ENCODE results near the gene GNAQ. TPM values are rescaled to one million over a fixed set of nuclear protein-coding genes. Genes with fewer than 3 reads are reported as not detected.
"Not testable (repeated sequence)": the region's sequence is repeated elsewhere in the genome, so short reads cannot be mapped to it uniquely, and the experiment has no call there.

The GNAQ gene
- total RNA-seq, 1 experiment from 2014 or later = 7.7 TPM

DNA sequence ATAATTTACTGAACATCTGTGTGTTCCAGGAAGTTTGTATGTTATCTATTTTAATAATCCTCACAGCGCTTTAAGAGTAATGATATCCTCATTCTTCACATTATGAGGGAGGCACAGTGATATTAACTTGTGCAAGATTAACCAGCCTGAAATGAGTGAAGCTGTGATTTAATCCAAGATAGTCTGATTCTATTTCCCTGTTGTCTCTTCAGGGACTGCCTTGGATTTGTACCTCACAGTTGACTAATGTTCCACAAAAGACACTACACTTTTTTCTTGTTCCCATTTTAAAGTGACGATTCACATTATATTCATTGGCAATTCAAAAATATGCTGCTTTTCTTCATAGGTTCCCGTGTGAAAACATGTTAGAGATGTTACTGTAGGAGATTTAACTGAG lies 258.2 kb downstream of the GNAQ start:
- DNase-seq (ENCODE audit: low spot score) = no peak

DNA sequence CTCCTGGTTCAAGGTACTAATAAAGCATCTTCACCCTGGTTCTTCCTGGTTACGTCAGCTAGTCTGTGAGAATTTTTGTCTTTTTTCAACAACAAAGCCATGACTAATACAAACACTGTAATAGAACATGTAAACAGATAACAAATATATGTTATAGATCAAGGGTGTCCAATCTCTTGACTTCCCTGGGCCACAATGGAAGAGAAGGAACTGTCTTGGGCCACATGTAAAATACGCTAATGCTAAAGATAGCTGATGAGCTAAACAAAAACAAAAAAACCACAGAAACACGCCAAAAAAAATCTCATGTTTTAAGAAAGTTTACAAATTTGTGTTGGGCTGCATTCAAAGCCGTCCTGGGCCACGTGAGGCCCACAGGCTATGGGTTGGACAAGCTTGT lies 259.0 kb downstream of the GNAQ start:
- no peak for DNase-seq (ENCODE audit: low spot score)

DNA sequence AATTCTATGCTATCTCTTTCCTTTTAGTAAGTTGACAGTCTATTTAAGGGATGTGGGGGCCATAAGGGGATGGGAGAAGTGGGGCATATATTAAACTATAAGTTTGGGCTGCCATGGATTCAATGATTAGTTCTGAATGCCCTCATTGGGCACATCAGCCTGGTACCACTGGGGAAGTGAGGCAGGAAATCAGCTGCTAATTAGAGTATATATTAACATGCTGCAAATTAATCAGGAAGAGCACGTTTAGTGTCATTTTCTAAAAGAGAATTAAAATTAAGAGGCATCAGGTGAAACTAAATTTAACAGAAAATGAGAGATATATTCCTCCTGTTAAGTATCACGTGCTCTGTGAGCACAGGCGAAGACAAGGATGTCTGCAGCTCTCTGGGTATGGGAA lies 260.4 kb downstream of the GNAQ start:
- no peak for DNase-seq (ENCODE audit: low spot score)

DNA sequence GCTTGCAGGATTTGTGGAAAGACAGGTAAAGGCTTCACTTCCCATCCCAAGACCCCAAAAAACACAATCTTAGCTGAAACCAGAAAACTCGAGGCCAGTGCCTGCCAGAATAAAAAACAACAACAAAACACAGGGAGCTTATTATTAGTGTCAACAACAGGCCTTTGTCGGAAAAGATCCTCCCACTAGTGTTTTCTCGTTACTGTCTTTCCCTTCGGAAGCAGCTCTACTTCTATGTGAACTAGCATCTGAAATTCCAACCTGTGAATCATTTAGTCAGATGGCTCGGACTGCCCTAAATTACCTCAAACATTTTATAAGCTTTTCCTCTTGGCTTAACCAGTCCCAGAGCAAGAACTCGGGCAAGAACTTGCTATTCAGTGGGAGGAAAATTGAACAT lies 261.3 kb downstream of the GNAQ start:
- no peak for DNase-seq (ENCODE audit: low spot score)

DNA sequence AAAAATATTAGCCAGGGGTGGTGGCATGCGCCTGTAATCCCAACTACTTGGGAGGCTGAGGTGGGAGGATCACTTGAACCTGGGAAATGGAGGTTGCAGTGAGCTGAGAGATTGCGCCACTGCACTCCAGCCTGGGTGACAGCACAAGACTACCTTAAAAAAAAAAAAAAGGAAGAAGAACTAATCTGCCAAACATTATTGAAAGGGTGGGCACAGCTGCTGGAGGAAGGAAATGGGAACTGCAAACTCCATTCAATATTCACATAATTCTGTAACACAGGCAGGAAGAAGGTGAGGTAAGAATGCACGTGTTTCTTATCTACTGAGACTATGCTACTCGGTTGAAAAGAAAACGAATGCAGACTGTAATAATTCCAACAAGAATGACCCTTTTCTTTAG lies 262.4 kb downstream of the GNAQ start:
- DNase-seq (ENCODE audit: low spot score) = no peak

DNA sequence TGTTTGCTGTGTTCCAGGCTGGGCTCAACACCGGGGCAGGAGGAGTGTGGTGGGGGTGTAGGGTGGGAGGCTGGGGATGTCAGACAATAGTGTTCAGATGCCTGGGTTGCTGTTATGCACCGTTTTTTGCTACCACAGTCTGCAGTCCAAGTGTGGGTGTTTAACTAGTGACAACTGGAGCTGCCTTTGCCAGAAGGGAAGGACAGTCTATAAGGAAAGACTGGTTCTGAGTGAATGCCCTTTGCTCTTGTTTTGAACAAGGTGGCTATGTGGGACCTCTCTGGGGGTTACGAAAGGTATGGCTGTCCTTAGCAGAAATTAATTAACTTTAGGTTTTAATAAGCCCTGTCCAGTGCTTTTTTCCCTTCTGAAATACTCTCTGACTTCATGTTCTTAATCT lies 265.0 kb downstream of the GNAQ start:
- no peak for DNase-seq (ENCODE audit: low spot score)

DNA sequence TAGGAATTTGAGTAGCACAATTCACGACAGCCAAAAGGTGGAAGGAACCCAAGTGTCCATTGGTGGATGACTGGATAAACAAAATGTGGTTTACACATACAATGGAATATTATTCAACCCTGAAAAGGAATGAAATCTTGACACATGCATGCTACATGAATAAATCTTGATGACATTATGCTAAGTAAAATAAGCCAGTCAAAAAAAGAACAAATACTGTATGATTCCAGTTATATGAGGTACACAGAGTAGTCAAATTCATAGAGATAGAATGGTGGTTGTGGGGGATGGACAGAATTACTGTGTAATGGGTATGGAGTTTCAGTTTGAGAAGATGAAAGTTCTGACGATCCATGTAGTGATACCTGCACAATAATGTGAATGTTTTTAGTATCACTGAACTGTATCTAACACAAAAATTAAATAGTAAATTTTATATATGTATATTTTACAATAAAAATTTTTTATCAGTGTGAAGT lies 265.8 kb downstream of the GNAQ start:
- DNase-seq (ENCODE audit: low spot score) = no peak

DNA sequence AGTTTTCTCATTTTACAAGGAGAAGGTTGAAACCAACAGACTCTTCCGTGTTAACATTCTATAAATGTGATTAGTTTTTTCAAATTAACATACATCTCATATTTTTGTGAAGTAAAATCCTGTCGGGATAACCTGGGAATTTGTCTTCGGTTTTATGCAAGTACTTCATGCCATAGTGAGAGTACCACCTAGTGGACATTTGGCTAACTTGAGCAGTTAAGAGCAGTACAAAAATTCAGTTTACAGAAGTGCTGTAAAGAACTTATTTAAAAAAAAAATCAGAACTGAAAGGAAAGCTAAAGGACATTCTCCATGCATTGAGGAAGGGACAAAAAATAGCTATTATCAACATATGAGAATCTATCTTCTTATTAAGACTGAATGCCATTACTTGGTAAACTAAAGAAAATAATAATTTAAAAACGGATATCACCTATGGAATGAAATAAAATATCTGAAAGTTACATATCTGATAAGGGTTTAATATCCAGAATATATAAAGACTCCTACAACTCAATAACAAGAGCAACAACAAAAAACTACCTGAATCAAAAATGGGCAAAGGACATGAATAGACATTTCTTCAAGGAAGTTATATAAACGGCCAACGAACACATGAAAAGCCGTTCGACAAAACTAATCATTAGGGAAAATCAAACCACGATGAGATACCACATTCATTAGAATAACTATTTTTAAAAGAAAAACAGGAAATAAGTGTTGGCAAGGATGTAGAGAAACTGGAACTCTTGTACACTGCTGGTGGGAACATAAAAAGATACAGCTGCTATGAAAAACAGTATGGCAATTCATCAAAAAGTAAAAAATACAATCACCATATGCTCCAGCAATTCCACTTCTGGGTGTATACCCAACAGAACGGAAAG lies 266.5 kb downstream of the GNAQ start:
- peak; percentile 51 for DNase-seq (ENCODE audit: low spot score)

DNA sequence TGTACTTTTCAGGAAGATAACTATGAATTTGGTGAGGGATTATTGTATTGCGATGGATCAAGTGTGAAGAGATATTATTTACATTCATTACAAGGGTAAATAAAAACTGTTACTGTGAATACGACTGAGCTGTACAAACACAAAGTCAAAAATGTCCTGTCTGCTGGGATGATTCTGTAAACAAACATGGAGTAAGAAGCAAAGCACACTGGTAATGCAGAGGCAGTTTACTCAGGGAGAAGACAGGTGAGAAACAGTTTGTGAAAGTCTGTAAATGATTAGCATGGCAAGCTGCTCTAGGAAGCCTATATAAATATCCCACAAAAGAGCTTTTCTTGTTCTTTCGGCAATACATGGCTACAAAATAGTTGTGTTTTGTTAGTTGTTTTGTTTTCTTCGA lies 268.0 kb downstream of the GNAQ start:
- peak; percentile 30 for DNase-seq (ENCODE audit: low spot score)

DNA sequence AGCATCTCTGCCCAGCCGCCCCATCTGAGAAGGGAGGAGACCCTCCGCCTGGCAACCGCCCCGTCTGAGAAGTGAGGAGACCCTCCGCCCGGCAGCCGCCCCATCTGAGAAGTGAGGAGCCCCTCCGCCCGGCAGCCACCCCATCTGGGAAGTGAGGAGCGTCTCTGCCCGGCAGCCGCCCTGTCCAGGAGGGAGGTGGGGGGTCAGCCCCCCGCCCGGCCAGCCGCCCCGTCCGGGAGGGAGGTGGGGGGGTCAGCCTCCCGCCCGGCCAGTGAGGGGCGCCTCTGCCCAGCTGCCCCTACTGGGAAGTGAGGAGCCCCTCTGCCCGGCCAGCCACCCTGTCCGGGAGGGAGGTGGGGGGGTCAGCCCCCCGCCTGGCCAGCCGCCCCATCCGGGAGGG lies 270.7 kb downstream of the GNAQ start:
- DNase-seq (ENCODE audit: low spot score) = not testable (repeated sequence)

DNA sequence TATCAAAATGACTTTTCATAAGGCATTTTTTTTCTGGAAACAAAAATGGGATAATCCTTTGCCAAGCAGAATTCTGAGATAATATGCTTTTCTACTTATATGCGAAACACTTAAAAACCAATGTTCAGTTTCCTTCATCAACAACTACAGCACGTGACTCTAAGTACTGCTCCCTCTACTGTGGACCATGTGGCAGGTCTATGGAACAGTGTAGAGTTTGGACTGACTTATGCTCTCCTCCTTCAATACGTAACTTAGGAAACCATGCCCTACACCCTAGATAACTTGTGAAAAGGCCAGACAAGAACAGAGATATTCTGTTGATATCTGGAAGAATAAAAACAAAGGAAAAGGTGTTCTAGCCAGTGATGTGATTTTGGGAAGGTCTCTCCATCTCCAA lies 272.2 kb downstream of the GNAQ start:
- DNase-seq (ENCODE audit: low spot score) = peak; percentile 16

DNA sequence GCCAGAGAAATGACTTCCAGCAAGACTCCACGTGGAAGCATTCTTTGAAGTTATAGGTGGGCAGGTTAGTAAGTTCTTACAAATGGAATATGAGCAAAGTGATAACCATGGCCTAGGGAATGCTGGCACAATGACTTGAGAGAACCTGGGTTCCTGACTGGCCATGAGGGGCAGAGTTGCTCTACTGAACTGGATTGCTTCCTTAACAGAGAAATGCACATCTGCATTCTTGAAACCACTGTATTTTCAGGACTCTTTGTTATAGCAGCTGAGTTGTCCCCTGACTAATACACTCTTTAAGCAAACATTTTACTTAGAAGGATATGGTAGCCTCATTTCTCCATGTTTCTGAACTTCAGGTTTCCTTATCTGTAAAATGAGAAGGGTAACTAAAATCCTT lies 275.2 kb downstream of the GNAQ start:
- DNase-seq (ENCODE audit: low spot score) = peak; percentile 13

DNA sequence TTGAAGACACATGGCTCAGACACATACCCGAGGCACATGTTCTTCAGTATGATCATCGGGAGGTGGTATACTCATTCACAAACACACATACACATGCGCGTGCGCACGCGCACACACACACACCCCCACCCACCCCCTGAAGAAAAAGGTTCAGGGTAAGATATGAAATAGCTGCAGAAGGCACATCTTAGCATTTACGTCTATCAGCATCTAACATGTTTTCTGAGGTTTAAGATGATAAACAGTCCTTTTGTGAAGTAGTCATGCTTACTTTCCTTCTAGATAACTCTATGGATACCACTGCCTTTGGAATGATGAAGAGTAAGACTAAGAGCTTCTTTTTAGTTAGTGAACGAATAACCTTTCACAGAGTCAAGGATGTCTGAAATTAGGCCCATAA lies 278.4 kb downstream of the GNAQ start:
- no peak for DNase-seq (ENCODE audit: low spot score)

DNA sequence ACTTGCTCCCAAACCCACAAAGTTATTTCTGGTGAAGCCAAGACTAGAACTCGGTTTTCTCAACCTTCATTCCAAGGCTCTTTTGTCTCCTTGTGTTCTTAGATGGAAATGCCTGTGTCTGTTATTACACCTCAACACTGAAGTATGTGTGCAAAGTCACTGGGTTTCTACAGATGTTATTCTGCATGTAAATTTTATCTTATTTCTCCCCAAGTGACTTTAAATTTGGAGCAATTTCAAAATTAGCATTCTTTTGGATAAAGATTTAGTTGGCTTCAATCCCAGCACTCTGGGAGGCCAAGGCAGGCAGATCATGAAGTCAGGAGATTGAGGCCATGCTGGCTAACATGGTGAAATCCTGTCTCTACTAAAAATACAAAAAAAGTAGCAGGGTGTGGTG lies 279.1 kb downstream of the GNAQ start:
- no peak for DNase-seq (ENCODE audit: low spot score)

DNA sequence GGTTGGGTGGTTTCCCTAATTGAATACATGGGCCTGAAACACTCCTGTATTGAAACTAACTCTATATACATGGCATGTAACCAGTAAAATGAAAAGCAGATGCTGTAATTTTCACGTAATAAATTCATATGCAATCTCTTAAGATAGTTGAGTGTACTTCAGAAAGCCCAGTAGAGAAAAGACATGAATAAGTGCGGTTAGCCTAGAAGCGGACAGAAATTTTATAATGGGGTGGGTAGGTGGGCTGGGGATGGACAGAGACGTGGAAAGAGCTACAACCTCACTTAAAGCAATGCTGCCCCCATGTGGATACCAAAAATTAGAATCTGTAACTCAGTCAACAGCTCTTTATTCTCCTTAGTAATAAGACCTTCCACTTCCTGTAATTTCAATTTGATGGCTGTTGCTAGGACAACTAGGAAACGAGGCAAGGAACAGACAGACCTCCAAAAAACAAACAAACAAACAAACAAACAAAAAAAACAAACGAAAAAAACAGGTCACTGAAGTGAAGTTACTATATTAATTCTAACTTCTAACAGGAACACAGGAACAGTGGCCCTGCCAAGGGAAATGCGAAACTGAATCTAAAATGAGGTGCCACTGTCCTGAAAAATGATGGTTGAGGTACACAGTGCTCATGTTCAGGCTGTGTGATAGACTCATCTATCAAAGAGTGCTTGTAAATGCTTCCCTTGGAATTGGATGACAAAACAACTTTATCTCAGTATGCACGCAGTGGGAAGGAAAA lies 280.1 kb downstream of the GNAQ start:
- peak; percentile 86 for DNase-seq (ENCODE audit: low spot score)

DNA sequence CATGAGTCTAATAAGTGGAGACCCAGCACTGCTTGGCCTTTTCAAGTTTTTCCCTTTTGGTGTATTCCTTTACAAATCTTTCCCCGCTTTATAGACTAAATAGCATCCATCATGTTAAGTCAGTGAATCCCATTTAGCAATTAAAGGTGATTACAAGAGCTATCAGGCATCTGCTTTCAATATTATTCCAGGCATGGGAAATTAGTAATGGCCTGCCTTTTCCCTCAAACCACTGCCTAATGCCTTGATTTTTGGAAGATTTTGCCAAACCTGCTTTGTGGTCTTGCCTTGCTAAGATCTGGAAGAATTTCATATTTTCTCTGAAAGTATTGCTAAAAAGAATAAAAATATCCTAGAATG lies 280.6 kb downstream of the GNAQ start:
- DNase-seq (ENCODE audit: low spot score) = no peak

DNA sequence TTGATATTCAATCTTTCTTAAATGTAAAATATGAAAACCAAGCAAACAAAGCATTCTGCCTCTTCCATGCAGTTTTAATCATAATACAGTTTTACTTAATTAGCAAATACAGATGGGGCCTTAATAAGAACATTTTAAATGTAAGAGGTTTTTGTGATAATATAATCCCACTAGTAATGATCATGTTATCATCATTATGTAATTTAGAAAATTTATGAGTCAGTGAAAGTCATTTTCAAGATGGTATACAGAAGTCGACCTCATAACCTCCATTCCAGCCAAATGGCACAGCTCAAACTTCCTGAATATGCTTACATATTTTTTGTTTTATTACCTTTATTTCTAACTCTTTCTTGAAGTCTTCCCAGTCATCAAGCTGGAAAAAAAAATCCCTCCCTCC lies 281.3 kb downstream of the GNAQ start:
- no peak for DNase-seq (ENCODE audit: low spot score)

DNA sequence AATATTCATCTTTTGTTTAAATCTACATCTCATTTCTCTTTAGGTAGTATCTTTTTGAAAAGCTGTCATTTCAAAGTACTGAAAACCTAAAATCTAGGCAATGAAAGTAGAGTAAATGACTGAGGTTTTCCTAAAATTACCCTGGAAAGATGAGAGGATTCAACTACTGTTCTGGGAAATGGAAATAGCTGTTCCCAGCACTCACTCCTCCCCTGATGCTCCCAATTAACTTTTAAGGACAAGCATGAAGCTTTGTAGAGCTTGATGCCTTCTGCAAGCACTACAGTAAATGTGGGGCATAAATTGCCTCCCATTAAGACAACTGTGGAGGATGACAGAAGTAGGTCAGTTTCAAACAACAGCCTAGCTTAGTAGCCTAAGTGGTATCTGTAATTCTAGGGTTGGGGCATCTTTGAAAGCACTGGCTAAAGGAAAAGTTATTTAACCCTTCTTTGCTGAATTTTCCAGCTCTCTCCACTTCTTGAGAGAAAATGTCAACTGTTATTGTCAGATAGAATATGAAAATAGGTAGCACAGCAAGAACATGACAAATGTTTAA lies 283.3 kb downstream of the GNAQ start:
- DNase-seq (ENCODE audit: low spot score) = no peak

DNA sequence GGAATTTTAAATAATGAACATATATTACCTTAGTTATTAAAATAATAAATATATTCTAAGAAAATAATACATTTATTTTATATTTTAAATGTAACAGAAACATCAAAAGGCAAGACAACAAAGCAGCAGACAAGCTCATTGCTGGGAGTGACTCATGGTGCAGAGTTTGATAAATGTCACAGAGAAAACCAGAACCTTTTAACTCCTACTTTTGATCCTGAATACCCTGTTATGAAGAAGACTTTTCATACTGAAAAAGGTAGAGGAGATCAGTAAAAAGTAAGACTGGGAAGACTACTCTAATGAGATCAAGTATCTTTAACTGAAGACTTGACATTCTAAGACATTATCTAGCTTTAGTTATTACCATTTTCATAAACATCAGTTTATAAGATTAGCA lies 284.4 kb downstream of the GNAQ start:
- no peak for DNase-seq (ENCODE audit: low spot score)

DNA sequence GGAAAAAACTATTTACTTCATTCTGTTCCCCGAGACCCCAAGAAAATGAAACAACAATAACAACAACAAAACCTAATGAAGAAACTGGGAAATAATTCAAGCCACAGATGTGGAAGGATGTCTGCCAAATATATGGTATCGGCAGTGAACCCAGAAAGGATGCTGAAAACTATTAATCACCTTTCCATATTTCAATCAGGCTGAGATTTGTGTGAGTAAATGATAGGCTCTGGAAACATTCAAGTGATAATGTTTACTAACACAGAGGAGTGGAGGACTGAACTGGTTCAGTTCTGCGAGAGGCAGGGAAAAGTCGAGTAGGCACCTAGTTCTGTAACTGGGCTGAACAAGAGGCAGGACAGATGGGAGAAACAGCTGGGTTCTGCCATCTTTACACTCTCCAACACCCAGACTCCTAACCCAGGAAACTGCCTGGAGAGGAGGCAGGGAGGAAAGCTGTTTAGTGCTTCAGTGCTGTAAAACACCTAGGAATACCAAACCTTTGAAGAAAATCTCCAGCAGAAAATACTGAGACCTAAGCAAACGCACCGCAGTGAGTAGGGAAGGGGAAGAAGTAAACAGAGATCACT lies 286.7 kb downstream of the GNAQ start:
- no peak for DNase-seq (ENCODE audit: low spot score)

DNA sequence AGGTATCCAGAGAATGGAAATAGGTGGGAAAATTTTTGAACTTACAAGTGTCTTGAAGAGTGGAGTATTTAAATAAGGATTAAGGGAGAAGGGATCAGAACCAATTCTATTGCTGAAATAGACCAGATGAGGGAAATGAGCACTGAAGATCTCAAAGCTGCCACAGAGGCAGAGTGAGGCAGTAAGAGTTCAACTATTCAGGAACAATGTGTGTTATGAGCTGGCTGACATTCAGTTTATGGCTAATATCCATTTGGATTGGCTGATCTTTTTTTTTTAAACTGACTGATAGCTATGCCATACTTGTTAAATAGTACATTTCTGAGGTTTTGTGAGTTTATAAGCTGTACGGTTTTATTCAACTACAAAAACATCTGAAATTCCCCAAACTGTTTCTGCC lies 288.2 kb downstream of the GNAQ start:
- no peak for DNase-seq (ENCODE audit: low spot score)

DNA sequence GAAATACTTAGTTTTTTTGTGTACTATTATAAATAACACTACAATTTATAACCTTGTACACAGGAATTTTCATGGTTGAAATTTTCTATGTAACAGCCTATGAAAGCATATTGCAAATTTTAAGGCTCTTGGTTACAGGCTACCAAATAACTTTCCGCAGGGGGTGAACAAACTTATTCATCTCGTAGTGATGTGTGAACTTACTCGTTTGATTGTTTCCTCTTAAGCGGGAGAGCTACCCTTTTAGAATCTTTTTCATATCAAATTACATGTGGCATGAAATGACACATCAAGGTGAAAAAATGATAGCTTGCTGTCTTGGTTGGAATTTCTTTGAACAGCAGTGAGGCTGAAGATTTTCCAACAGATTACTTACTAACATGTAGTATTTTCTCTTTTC lies 292.7 kb downstream of the GNAQ start:
- no peak for DNase-seq (ENCODE audit: low spot score)
